Testis (tissue), 2 donors: Measurements from ENCODE around the gene ORAI2.

Experiments used
- POLR2A ChIP-seq: fragments of 450-650 bp; IDR thresholded peaks from one replicate; pipeline ENCODE4 v1.6.1; 2017; ENCODE audit warnings: antibody characterized with exemption, mild to moderate bottlenecking, moderate library complexity
- TF ChIP-seq, protein P1 (sequence below), 3 experiments: fragments of 450-650 bp in 2 of 3; fragments of 200-600 bp in 1 of 3; sonication (generic) in 1 of 3; IDR thresholded peaks; one replicate each; pipeline ENCODE4 v1.5.1; 2016 to 2019; ENCODE audit warnings: antibody characterized with exemption in 3 of 3, mild to moderate bottlenecking in 2 of 3, moderate library complexity in 1 of 3

DNA sequence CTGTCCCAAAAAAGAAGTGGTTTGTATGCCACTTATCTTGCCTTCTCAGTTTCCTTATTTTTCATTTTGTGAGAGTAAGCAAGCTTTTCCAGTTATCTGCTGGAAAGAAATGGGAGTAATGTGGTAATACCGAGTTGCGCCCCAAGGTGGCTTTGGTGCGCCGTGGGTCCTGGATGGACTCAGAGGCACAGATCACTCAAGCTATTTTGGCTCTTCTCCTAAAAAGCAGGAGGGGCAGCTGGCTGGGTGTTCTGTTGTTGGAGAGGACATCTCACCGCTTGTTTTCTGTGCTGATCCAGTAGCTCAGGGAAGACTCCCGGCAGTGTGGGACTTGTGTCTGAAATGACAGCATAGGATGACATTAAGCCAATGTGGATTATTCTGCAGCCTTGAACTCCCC, 20.8 kb upstream of the ORAI2 start:
- TF ChIP-seq POLR2A, result no peak
- TF ChIP-seq, protein P1, sequence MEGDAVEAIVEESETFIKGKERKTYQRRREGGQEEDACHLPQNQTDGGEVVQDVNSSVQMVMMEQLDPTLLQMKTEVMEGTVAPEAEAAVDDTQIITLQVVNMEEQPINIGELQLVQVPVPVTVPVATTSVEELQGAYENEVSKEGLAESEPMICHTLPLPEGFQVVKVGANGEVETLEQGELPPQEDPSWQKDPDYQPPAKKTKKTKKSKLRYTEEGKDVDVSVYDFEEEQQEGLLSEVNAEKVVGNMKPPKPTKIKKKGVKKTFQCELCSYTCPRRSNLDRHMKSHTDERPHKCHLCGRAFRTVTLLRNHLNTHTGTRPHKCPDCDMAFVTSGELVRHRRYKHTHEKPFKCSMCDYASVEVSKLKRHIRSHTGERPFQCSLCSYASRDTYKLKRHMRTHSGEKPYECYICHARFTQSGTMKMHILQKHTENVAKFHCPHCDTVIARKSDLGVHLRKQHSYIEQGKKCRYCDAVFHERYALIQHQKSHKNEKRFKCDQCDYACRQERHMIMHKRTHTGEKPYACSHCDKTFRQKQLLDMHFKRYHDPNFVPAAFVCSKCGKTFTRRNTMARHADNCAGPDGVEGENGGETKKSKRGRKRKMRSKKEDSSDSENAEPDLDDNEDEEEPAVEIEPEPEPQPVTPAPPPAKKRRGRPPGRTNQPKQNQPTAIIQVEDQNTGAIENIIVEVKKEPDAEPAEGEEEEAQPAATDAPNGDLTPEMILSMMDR (IDR thresholded peaks at IDR 0.05), result peak in 2 of 3 experiments; percentile 13 to 36
